ENCODE measurements around the gene TP53INP2. TPM values are rescaled to one million over a fixed set of nuclear protein-coding genes. Genes with fewer than 3 reads are reported as not detected.
"Not testable (repeated sequence)": the region's sequence is repeated elsewhere in the genome, so short reads cannot be mapped to it uniquely, and the experiment has no call there.

TP53INP2 gene
- total RNA-seq, 4 donors from 2014 or later, result 8.6 to 19.7 (median 15.1) TPM

GRCh38 chr20:34717230-34718095 lies 13.3 kb downstream of the TP53INP2 start:
- TF ChIP-seq, protein P1, sequence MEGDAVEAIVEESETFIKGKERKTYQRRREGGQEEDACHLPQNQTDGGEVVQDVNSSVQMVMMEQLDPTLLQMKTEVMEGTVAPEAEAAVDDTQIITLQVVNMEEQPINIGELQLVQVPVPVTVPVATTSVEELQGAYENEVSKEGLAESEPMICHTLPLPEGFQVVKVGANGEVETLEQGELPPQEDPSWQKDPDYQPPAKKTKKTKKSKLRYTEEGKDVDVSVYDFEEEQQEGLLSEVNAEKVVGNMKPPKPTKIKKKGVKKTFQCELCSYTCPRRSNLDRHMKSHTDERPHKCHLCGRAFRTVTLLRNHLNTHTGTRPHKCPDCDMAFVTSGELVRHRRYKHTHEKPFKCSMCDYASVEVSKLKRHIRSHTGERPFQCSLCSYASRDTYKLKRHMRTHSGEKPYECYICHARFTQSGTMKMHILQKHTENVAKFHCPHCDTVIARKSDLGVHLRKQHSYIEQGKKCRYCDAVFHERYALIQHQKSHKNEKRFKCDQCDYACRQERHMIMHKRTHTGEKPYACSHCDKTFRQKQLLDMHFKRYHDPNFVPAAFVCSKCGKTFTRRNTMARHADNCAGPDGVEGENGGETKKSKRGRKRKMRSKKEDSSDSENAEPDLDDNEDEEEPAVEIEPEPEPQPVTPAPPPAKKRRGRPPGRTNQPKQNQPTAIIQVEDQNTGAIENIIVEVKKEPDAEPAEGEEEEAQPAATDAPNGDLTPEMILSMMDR (IDR thresholded peaks at IDR 0.05), result no peak
- DNase-seq (ENCODE audit: low spot score), result no peak
- ATAC-seq (ENCODE audit: low FRiP score), result no peak

GRCh38 chr20:34719242-34720017 lies 15.3 kb downstream of the TP53INP2 start:
- DNase-seq (ENCODE audit: low spot score); ATAC-seq (ENCODE audit: low FRiP score): not testable (repeated sequence)

GRCh38 chr20:34720266-34720665 lies 16.1 kb downstream of the TP53INP2 start:
- DNase-seq (ENCODE audit: low spot score), result no peak
- TF ChIP-seq, protein P1 (IDR thresholded peaks at IDR 0.05), result no peak

DNA sequence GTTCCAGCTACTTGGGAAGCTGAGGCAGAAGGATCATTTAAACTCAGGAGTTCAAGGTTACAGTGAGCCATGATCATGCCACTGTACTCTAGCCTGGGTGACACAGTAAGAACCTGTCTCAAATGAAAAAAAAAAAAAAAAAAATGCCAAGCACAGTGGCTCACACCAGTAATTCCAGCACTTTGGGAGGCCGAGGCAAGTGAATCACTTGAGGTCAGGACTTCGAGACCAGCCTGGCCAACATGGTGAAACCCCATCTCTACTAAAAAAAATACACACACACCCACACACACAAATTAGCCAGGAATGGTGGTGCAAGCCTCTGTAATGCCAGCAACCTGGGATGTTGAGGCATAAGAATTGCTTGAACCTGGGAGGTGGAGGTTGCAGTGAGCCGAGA lies 18.4 kb downstream of the TP53INP2 start:
- not testable (repeated sequence) for DNase-seq (ENCODE audit: low spot score); ATAC-seq (ENCODE audit: low FRiP score)

More at GRCh38 chr20:34720266-34720665, 16.1 kb downstream of the TP53INP2 start:
- ATAC-seq (ENCODE audit: low FRiP score), result no peak

- TF ChIP-seq, protein P1 (IDR thresholded peaks at IDR 0.05), result no peak
- no peak for DNase-seq (ENCODE audit: low spot score)
- ATAC-seq (ENCODE audit: low FRiP score), result no peak
These were observed 20.0 kb downstream of the TP53INP2 start for GRCh38 chr20:34724172-34724571.

DNA sequence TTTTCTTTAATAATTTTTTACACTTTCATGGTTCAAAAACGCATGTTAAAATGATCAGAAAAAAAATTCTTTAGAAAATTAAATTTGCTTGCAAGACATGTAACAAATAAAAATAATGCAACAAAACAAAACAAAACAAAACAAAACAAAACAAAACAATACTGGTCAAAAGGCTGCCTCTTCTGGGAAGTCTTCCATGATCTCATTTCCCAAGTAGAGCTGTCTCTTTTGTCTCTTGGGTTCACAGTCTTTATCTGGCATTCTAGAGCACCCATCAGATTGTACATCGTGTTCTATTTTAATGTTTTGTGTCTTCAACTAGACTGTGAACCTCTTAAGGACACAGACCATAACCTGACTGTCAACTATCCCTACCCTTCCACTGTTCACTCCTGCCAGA lies 25.3 kb downstream of the TP53INP2 start:
- ATAC-seq (ENCODE audit: low FRiP score) (no peak), DNase-seq (ENCODE audit: low spot score) (no peak)
- TF ChIP-seq, protein P1 (IDR thresholded peaks at IDR 0.05), result no peak

- ATAC-seq (ENCODE audit: low FRiP score) (no peak), DNase-seq (ENCODE audit: low spot score) (no peak)
- TF ChIP-seq, protein P1 (IDR thresholded peaks at IDR 0.05), result no peak
These were observed 28.4 kb downstream of the TP53INP2 start for GRCh38 chr20:34732523-34732922.

Measured in omental fat pad (tissue), 4 donors.